ENCODE measurements around the gene PCDHB1.
"Not testable (repeated sequence)": the region's sequence is repeated elsewhere in the genome, so short reads cannot be mapped to it uniquely, and the experiment has no call there.

Gene PCDHB1

DNA sequence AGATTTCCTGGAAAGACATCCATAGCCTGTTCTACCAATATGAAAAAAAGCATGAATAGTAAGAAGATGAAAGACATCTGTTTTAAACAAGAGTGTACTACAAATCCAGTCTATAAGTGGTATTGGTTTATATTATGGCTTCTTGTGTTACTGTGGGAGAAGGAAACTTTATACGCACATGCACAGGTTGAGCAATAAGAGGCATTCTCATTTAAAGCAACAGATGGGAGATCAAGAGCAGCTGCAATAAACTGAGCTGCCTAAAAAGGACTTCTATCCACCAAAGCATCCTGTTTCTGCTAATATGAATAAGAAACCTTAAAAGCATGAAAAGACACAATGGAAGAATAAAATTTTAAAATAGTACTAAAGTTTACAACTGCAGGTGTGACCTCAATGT lies 8.6 kb upstream of the PCDHB1 start:
- no peak for DNase-seq
- in situ Hi-C loops (cut with MboI; ENCODE audit: low pct_unique_long_range_greater_than_20kb, low sequenced_read_pairs), result loop anchor here (25.0 kb wide), 1 partner anchor 180 kb away; the partner anchor contains the start of genes PCDHA10 and PCDHA11

DNA sequence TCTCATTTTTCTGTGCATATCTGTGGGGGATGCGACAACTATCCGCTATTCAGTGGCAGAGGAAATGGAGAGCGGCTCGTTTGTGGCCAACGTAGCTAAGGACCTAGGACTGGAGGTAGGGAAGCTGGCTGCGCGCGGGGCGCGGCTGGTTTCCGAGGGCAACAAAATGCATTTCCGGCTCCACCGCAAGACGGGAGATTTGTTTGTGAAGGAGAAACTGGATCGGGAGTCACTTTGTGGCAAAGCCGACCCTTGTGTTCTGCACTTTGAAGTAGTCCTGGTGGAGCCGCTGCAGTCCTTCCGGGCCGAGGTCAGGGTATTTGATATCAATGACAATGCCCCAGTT lies 320 bp downstream of the PCDHB1 start:
- DNase-seq, result no peak
- in situ Hi-C loops (cut with MboI; ENCODE audit: low pct_unique_long_range_greater_than_20kb, low sequenced_read_pairs), result no loop called here

DNA sequence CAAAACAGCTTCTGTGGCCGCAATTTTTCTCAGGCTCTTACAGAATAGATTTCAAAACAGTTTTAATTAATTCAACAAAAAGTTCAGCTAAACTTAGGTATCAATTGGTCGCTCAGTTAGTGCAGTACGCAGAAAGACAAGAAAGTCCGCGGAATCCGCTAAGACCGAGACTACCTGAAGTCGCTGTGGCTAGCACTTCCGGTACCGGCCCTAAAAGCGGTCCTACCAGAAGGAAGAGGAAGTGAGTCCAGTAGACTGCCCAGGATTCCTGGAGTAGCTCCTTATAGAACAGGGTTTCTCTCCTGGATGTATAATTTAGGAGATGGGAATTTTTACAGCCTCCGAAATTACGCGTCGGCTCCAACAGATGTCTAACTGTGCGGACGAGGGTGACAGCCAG lies 26.7 kb downstream of the PCDHB1 start:
- no peak for DNase-seq
- in situ Hi-C loops (cut with MboI; ENCODE audit: low pct_unique_long_range_greater_than_20kb, low sequenced_read_pairs), result no loop called here

DNA sequence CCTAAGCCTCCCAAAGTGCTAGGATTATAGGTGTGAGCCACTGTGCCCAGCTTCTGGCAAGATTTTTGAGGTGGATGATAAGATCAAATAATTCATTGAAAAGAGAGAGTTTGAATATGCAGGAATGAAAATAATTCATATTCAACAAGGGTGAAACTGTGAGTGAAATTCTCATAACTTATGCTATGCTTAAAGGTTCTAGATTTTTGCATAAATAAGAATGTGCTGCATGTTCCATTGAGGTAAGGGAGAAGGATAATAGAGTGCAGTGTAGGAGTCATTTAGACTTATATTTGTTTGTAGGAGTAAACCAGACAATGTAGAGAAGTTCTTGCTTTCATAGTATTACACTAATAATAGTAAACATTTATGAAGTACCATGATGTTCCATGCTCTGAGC lies 31.1 kb downstream of the PCDHB1 start:
- in situ Hi-C loops (cut with MboI; ENCODE audit: low pct_unique_long_range_greater_than_20kb, low sequenced_read_pairs), result no loop called here
- DNase-seq, result no peak

DNA sequence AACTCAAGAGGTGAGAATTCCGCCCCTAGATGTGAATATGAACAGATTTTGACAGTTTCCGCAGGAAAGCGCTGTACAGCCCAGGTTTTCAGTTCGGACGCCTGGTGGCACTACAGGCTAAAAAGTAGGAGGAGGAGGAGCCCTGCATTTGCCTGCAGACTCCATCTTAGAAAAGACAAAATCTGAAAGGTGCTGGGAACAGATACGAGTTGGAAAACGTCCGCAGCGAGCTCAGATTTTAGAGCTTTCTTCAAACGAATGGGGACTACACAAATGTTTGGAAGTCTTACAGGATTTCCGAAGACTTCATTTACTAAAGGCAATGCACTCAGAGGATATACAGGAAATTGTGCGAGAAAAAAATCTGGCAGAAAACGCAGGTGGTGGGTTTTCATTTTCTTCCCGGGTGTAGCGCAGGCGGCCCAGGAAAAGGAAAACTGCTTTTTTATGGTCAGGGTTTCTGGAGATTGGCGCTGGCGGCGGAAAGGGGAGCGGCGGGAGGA lies 33.4 kb downstream of the PCDHB1 start:
- in situ Hi-C loops (cut with MboI; ENCODE audit: low pct_unique_long_range_greater_than_20kb, low sequenced_read_pairs), result no loop called here
- DNase-seq, result no peak

DNA sequence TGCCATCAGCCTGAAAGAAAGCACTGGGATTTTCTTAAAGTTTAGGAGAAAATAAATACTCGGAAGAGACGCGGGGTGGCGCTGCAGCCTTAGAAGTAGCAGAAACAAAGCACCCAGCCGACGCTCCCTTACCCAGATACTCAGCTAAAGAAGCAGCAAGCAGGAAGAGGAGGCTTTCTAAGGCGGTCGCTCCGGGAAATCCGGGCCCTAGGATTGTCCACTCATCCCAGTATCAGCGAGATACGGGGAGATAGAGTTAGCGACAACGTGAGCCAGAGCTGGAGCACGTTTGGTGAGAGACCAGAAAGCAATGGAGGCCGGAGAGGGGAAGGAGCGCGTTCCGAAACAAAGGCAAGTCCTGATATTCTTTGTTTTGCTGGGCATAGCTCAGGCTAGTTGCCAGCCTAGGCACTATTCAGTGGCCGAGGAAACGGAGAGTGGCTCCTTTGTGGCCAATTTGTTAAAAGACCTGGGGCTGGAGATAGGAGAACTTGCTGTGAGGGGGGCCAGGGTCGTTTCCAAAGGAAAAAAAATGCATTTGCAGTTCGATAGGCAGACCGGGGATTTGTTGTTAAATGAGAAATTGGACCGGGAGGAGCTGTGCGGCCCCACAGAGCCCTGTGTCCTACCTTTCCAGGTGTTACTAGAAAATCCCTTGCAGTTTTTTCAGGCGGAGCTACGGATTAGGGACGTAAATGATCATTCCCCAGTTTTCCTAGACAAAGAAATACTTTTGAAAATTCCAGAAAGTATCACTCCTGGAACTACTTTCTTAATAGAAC lies 43.5 kb downstream of the PCDHB1 start, which contains the start of gene PCDHB2:
TSS of gene PCDHB2 (plus strand) at position 135 of the 782 bp plus-strand sequence. CDS start at position 311, 176 bp downstream.
- no peak for DNase-seq
- in situ Hi-C loops (cut with MboI; ENCODE audit: low pct_unique_long_range_greater_than_20kb, low sequenced_read_pairs), result no loop called here

DNA sequence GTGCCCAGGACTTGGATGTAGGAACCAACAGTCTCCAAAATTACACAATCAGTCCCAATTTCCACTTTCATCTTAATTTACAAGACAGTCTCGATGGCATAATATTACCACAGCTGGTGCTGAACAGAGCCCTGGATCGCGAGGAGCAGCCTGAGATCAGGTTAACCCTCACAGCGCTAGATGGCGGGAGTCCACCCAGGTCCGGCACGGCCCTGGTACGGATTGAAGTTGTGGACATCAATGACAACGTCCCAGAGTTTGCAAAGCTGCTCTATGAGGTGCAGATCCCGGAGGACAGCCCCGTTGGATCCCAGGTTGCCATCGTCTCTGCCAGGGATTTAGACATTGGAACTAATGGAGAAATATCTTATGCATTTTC lies 44.1 kb downstream of the PCDHB1 start:
- in situ Hi-C loops (cut with MboI; ENCODE audit: low pct_unique_long_range_greater_than_20kb, low sequenced_read_pairs), result no loop called here
- no peak for DNase-seq

DNA sequence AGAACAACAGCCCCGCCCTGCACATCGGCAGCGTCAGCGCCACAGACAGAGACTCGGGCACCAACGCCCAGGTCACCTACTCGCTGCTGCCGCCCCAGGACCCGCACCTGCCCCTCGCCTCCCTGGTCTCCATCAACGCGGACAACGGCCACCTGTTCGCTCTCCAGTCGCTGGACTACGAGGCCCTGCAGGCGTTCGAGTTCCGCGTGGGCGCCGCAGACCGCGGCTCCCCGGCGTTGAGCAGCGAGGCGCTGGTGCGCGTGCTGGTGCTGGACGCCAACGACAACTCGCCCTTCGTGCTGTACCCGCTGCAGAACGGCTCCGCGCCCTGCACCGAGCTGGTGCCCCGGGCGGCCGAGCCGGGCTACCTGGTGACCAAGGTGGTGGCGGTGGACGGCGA lies 45.0 kb downstream of the PCDHB1 start:
- DNase-seq; in situ Hi-C loops (cut with MboI; ENCODE audit: low pct_unique_long_range_greater_than_20kb, low sequenced_read_pairs): not testable (repeated sequence)

DNA sequence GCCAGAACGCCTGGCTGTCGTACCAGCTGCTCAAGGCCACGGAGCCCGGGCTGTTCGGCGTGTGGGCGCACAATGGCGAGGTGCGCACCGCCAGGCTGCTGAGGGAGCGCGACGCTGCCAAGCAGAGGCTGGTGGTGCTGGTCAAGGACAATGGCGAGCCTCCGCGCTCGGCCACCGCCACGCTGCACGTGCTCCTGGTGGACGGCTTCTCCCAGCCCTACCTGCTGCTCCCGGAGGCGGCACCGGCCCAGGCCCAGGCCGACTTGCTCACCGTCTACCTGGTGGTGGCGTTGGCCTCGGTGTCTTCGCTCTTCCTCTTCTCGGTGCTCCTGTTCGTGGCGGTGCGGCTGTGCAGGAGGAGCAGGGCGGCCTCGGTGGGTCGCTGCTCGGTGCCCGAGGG lies 45.4 kb downstream of the PCDHB1 start:
- in situ Hi-C loops (cut with MboI; ENCODE audit: low pct_unique_long_range_greater_than_20kb, low sequenced_read_pairs); DNase-seq: not testable (repeated sequence)

DNA sequence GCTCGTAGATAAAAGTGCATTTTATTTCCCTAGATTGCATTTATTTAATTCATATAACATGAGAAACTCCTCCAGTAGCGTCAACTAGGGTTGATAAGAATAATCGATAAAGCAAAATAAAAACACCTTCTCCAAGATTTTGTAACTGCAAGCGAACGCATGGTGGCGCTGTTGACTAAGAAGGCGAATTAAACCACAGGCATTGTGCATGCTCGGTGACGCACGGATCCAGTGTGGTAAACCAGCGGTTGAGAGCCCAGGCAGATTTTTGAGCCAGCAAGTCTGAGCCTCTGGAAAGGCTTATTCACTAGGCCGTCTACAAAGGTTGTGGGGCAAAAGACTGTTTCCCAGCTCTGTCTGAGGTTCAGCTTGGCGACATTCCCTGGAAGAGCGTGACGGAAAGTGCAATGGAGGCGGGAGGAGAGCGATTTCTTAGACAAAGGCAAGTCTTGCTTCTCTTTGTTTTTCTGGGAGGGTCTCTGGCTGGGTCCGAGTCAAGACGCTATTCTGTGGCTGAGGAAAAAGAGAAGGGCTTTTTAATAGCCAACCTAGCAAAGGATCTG lies 49.1 kb downstream of the PCDHB1 start, which contains the start of gene PCDHB3:
TSS of gene PCDHB3 (plus strand) at position 231 of the 563 bp plus-strand sequence. CDS start at position 408, 177 bp downstream.
- DNase-seq, result peak; percentile 53
- in situ Hi-C loops (cut with MboI; ENCODE audit: low pct_unique_long_range_greater_than_20kb, low sequenced_read_pairs), result no loop called here

DNA sequence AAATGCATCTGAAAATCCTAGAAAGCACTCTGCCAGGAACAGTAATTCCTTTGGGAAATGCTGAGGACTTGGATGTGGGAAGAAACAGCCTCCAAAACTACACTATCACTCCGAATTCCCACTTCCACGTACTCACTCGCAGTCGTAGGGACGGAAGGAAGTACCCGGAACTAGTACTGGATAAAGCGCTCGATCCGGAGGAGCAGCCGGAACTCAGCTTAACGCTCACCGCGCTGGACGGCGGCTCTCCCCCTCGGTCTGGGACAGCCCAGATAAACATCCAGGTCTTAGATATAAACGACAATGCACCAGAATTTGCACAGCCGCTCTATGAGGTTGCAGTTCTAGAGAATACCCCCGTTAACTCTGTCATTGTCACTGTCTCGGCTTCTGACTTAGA lies 49.9 kb downstream of the PCDHB1 start:
- no peak for DNase-seq
- in situ Hi-C loops (cut with MboI; ENCODE audit: low pct_unique_long_range_greater_than_20kb, low sequenced_read_pairs), result no loop called here

DNA sequence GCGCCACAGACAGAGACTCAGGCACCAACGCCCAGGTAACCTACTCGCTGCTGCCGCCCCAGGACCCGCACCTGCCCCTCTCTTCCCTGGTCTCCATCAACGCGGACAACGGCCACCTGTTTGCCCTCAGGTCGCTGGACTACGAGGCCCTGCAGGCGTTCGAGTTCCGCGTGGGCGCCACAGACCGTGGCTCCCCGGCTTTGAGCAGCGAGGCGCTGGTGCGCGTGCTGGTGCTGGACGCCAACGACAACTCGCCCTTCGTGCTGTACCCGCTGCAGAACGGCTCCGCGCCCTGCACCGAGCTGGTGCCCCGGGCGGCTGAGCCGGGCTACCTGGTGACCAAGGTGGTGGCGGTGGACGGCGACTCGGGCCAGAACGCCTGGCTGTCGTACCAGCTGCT lies 50.9 kb downstream of the PCDHB1 start:
- not testable (repeated sequence) for DNase-seq

DNA sequence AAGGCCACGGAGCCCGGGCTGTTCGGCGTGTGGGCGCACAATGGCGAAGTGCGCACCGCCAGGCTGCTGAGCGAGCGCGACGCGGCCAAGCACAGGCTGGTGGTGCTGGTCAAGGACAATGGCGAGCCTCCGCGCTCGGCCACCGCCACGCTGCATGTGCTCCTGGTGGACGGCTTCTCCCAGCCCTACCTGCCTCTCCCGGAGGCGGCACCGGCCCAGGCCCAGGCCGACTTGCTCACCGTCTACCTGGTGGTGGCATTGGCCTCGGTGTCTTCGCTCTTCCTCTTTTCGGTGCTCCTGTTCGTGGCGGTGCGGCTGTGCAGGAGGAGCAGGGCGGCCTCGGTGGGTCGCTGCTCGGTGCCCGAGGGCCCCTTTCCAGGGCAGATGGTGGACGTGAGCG lies 51.3 kb downstream of the PCDHB1 start:
- in situ Hi-C loops (cut with MboI; ENCODE audit: low pct_unique_long_range_greater_than_20kb, low sequenced_read_pairs); DNase-seq: not testable (repeated sequence)

More for the DNA sequence above, 50.9 kb downstream of the PCDHB1 start:
- in situ Hi-C loops (cut with MboI; ENCODE audit: low pct_unique_long_range_greater_than_20kb, low sequenced_read_pairs), result not testable (repeated sequence)

DNA sequence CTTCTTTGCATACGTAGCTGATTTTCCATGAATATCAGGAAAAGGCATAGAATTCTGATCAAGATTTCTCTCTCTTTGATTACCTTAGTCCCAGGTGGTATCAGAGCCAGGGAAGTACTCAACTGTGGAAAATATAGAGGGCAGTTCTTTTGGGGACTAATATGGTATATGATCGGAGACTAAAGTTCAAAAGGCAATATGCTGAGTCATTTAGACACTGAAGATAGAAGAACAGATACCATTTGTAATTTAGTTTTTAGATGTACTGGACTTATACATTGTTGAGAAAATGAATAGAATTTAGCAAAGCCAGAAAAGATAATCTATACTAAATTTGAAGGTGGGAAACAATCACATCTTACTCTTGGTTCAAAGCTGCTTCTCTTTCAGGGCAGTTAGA lies 54.2 kb downstream of the PCDHB1 start:
- DNase-seq, result no peak
- in situ Hi-C loops (cut with MboI; ENCODE audit: low pct_unique_long_range_greater_than_20kb, low sequenced_read_pairs), result no loop called here

Measured in KBM-7 (cell line).